Muscle of arm (tissue), 12 donors: ENCODE measurements around the gene CACNA1E. TPM values are rescaled to one million over a fixed set of nuclear protein-coding genes. Genes with fewer than 3 reads are reported as not detected.

ENCODE experiments used
- DNase-seq: peaks from one replicate; pipeline ENCODE4 v3.0.0-alpha.2; 2013
- polyA plus RNA-seq, 12 donors: library from polyadenylated mRNA; unstranded; fragments of 120-200 nt; gene quantifications; one replicate each; pipeline ENCODE4 v1.2.1, GENCODE V29; 2013; ENCODE audit not compliant: insufficient read length in 12 of 12

The CACNA1E gene
- polyA plus RNA-seq, 12 donors: 0.13 to 3.0 (median 0.42) TPM; not detected in 1

DNA sequence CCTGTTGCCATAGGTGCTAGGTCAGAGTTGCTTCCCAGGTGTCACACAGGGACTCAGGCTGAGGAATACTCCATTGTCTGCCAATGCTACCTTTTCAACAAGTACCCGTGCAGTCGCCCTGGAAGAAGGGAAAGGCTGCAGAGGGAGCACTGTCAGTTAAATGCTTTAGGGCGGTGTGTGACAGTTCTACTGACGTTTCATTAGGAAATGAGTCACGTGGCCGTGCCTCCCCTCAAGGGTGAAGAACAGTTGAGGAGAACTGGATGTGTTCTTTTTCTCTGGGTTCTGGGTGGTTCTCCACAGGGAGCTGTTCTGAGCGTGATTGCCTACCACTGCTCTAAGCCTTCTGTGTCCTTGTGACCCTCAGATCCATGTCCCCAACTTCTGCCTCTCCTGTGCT, 197.6 kb downstream of the CACNA1E start:
- no peak for DNase-seq

- no peak for DNase-seq
Measured at GRCh38 chr1:181685211-181685610, 201.9 kb downstream of the CACNA1E start.

GRCh38 chr1:181701891-181702290, 218.6 kb downstream of the CACNA1E start:
- no peak for DNase-seq

DNA sequence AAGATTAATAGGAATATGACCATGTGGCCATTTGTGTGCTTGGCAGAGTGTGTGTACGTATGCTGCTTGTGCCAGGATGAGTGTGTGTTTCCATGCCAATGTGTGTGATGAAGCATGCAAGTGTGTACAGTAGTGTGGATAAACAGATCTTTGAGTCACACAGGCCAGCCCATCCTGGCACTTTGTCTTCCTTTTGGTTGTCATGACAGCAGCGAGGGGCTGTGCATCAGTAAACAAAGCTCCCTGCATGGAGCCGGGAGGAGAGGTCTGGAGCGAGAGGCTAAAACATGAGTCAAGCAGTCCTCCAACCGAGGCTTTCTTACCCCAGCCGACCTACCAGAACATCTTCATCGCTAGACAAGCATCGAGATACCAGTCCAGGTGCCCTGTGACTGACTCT, 221.2 kb downstream of the CACNA1E start:
- no peak for DNase-seq

- DNase-seq: peak; percentile 10
Measured at GRCh38 chr1:181711820-181712219, 228.5 kb downstream of the CACNA1E start.

- DNase-seq: peak; percentile 6
Measured at GRCh38 chr1:181712711-181713110, 229.4 kb downstream of the CACNA1E start.

GRCh38 chr1:181714428-181714827, 231.1 kb downstream of the CACNA1E start:
- DNase-seq: no peak

- DNase-seq: no peak
Measured at GRCh38 chr1:181718034-181718433, 234.7 kb downstream of the CACNA1E start.

DNA sequence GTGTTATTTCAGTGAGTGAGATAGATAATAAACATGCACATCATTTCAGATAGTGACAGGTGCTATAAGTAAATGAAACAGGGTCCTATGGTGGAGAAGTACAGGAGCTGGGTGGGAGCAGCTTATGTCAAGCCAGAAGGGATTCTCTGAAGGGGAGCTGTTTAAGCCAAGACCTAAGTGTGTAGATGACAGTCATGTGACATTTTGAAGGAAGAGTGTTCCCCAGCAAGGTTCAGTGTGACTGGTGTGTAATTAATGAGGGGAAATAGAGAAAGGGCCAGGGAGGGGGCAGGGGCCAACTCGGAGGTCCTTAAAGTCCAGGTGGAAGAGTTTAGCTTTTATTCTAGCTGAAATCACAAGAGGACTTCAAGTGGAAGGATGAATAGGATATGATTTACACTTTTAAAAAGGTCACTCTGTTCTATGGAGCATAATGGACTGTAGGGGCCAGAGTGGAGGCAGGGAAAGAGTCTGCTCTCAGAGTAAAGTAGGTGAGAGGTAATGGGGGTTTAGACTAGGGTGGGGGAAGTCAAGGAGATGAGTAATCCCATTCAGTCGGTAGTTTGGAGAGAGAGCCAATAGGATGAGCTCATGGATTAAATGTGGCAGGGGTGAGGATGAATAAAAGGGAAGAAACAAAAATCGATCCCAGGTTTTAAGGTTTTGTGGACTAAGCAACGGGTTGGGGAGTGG, 243.1 kb downstream of the CACNA1E start:
- DNase-seq: no peak

- DNase-seq: no peak
Measured at GRCh38 chr1:181730606-181731005, 247.3 kb downstream of the CACNA1E start.

- no peak for DNase-seq
Measured at GRCh38 chr1:181732218-181732990, 249.1 kb downstream of the CACNA1E start.

GRCh38 chr1:181733486-181733885, 250.2 kb downstream of the CACNA1E start:
- no peak for DNase-seq

GRCh38 chr1:181737056-181737455, 253.7 kb downstream of the CACNA1E start:
- no peak for DNase-seq

- DNase-seq: no peak
Measured at GRCh38 chr1:181739214-181739613, 255.9 kb downstream of the CACNA1E start.

GRCh38 chr1:181742426-181742825, 259.1 kb downstream of the CACNA1E start:
- no peak for DNase-seq

- peak; percentile 7 for DNase-seq
Measured at GRCh38 chr1:181743878-181744312, 260.6 kb downstream of the CACNA1E start.

GRCh38 chr1:181746224-181746623, 262.9 kb downstream of the CACNA1E start:
- DNase-seq: no peak

DNA sequence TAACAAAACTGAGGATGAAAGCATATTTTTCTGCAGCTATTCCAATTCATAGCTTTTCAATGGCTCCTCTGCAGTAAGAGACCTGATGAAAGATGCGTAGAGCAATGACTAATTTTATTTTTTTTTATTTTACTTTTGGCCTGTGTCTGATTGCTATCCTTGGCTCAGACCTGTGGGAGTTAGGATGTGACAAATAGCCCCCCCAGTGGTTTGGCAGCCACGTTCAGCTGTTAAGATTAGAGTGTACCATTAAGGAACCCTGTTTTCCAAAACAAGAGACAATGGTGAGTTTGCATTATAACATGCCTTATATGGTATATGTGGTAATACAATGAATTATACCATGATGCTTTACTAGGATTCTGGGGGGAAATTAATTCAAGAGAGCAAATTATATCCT, 264.7 kb downstream of the CACNA1E start:
- no peak for DNase-seq

GRCh38 chr1:181754103-181754502, 270.8 kb downstream of the CACNA1E start:
- DNase-seq: no peak

- peak; percentile 4 for DNase-seq
Measured at GRCh38 chr1:181759481-181759880, 276.2 kb downstream of the CACNA1E start.

DNA sequence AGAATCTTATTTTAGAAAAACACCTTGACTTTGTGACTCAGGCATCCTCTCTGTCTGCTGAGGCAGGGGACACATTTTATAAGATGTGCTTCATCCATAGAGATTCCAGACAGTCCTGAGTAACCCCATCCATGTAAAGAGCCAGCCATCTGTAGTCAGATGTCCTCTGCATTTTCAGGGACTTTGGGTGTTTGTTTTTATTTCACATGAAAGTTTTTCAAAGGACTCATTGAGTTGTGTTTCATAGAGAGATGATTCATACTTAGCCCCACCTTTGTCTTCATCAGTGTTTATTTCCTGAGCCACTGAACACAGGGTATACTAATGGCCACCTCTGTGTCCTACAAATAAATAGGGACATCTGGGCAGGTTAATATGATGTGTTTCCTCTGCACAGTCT, 280.4 kb downstream of the CACNA1E start:
- no peak for DNase-seq

DNA sequence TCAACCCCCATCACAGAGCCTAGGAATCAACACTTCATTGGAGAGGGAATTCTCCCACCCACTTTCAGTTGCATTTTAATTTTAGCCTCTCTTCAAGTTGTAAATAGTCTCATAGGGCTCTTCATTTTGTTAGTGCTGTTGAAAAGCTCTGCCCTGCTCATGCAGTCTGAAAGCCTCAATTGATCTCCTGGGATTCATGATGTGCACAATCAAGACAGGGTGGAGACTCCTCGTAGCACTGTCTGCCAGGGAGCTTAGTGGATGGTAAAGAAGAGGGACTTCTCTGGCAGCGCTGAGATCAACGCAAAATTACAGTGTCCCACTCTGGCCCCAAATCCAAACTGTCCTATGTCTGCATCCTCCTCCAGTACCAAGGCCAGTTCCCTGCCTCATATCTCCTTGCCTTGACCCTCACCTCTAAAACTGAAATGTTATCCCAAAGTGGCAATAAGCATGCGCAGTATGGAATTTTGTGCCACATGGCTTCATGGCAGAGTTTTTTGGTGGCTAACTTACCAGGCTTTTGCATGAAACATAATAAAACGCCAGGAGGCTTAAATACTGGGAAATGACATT, 282.2 kb downstream of the CACNA1E start:
- no peak for DNase-seq
